LNCaP clone FGC (cell line): ENCODE results near the gene FCHO1.

Source experiments
- DNase-seq: peaks from one replicate; pipeline ENCODE4 v3.0.0-alpha.2; 2011; ENCODE audit warnings: low read depth
- H3K4me3 ChIP-seq: 2 replicates; pipeline ENCODE4 v1.5.1; 2011; ENCODE audit warnings: mild to moderate bottlenecking, low read depth, low read length, control low read depth
- TF ChIP-seq, protein P1 (sequence below): IDR thresholded peaks from 2 replicates; pipeline ENCODE4 v1.5.1; 2012; ENCODE audit warnings: mild to moderate bottlenecking; ENCODE audit not compliant: control insufficient read depth, insufficient read depth; ENCODE audit errors: extremely low read depth

FCHO1 gene

DNA sequence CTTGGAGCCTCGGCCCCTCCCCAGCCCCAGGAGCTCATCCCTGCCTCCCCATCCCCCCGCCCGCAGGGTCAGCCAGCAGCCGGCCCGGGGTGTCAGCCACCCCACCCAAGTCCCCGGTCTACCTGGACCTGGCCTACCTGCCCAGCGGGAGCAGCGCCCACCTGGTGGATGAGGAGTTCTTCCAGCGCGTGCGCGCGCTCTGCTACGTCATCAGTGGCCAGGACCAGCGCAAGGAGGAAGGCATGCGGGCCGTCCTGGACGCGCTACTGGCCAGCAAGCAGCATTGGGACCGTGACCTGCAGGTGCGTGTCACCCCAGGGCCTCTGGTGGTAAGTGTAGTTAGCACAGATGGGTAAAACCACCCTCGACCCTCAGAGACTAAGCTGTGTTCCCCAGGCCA lies 18.1 kb upstream of the FCHO1 start:
- no peak overlapping the region for H3K4me3 ChIP-seq
- TF ChIP-seq, protein P1, sequence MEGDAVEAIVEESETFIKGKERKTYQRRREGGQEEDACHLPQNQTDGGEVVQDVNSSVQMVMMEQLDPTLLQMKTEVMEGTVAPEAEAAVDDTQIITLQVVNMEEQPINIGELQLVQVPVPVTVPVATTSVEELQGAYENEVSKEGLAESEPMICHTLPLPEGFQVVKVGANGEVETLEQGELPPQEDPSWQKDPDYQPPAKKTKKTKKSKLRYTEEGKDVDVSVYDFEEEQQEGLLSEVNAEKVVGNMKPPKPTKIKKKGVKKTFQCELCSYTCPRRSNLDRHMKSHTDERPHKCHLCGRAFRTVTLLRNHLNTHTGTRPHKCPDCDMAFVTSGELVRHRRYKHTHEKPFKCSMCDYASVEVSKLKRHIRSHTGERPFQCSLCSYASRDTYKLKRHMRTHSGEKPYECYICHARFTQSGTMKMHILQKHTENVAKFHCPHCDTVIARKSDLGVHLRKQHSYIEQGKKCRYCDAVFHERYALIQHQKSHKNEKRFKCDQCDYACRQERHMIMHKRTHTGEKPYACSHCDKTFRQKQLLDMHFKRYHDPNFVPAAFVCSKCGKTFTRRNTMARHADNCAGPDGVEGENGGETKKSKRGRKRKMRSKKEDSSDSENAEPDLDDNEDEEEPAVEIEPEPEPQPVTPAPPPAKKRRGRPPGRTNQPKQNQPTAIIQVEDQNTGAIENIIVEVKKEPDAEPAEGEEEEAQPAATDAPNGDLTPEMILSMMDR: no peak
- DNase-seq: no peak

DNA sequence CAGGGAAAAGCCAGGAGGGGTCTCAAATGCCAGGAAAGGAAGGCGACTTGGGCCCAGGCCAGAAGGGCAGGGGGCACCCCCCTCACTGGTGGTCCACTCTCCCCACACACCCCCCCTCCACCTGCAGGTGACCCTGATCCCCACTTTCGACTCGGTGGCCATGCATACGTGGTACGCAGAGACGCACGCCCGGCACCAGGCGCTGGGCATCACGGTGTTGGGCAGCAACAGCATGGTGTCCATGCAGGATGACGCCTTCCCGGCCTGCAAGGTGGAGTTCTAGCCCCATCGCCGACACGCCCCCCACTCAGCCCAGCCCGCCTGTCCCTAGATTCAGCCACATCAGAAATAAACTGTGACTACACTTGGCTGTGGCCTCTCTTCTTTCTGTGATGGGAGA lies 17.1 kb upstream of the FCHO1 start:
- TF ChIP-seq, protein P1: no peak
- H3K4me3 ChIP-seq: no peak overlapping the region
- no peak for DNase-seq

DNA sequence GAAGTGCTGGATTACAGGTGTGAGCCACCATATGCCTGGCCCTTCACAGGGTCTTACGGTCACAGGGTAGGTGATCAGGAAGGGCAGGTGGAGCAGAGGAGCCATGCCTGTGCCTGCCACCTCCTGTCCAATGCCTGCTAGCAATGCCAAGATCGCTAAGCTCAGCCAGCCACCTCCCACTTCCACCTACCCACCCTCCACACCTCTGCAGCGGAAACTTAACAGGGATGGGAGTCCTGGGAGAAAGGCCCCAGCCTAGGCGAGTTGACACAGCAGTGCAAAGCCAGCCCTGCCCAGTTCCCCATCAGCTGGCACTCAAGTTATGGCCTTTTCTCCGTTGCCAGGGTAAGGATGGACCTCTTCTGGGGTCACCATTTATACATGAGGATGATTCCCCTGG lies 15.9 kb upstream of the FCHO1 start:
- no peak overlapping the region for H3K4me3 ChIP-seq
- TF ChIP-seq, protein P1: no peak
- no peak for DNase-seq

DNA sequence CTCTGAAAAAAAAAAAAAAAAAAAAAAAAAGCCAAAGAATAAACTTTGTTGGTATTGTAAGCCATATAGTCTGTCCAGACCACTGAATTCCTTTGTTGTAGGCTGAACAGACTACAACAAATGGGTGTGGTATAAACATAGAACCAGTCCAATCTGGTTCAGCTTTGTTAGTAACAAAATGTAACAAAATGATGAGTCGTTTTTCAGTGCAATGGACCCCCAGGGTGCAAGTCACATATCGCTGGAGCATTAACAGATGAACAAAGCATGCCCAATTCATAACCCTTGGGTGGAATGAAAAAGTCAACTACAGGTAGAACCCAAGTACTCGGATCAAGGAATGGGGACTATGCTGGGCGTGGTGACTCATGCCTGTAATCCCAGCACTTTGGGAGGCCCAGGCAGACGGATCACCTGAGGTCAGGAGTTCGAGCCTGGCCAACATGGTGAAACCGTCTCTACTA lies 13.6 kb upstream of the FCHO1 start:
- no peak for DNase-seq
- TF ChIP-seq, protein P1: no peak

DNA sequence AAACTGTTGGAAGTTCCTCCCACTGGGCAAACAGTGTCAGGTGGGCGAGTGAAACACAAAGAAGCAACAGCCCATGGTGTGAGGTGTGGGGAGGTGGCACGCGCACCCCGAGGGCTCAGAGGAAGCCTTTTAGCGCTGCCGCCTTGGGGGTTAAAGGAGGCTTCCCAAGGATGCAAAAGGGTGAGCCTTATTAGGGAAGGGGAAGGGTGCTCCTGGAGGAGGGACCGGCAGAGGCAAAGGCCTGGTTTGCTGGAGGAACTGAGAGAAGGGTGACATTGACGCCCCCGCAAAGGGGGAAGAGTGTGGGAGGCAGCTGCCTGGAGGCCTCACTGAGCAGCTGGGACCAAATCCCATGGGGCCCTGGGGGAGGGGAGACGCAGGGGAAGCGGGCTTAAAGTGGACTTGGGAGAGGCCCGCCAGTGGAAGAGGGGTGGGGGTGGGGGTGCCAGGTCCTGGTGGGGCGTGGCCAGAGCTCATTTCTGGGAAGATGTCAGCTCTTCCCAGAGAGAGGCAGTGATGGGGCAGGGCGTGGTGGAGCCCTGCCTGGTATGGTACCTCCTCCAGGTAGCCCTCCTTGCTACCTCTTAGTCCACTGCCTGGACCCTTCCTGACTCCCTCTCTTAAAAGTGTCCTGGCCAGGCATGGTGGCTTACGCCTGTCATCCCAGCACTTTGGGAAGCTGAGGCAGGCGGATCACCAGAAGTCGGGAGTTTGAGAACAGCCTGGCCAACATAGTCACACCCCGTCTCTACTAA lies 12.0 kb upstream of the FCHO1 start:
- TF ChIP-seq, protein P1: no peak
- DNase-seq: no peak
- no peak overlapping the region for H3K4me3 ChIP-seq

More for the DNA sequence above, 13.6 kb upstream of the FCHO1 start:
- H3K4me3 ChIP-seq: no peak overlapping the region

- H3K4me3 ChIP-seq: no peak overlapping the region
- TF ChIP-seq, protein P1: no peak
- no peak for DNase-seq
Measured at GRCh38 chr19:17741456-17741855, 9.8 kb upstream of the FCHO1 start.

DNA sequence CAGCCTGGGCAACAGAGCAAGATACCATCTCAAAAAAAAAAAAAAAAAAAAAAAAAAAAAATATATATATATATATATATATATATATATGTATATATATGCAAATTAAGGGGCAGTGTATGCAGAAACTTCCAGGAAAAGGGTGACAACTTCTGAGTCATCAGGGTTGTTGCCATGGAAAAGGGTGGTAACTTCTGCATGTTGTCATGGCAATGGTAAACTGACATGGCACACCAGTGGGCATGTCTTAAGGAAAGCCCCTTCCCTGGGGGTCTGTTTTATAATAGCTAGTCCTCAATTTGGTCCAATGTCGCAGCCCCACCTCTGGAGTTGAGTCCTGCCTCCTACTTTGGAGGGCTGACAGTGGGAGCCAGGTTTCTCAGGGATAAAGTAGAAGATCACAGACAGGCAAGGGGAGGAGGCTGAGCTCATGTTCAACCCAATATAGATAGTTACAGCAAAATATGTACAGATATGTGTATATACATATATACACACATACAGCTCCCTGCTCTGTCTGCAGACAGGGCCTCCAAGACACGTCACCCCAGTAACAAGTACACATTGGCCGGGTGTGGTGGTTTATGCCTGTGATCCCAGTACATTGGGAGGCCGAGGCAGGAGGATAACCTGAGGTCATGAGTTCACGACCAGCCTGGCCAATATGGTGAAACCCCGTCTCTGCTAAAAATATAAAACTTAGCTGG lies 7.2 kb upstream of the FCHO1 start:
- DNase-seq: no peak
- H3K4me3 ChIP-seq: no peak overlapping the region

More for the DNA sequence above, 7.2 kb upstream of the FCHO1 start:
- TF ChIP-seq, protein P1: no peak
